ENCODE results near the gene SRSF1.
"Not testable (repeated sequence)": the region's sequence is repeated elsewhere in the genome, so short reads cannot be mapped to it uniquely, and the experiment has no call there.

SRSF1 gene

GRCh38 chr17:57988301-57989250 is 18.5 kb downstream of the SRSF1 start:
- peak; percentile 74 for DNase-seq

GRCh38 chr17:57987581-57988300 is 19.3 kb downstream of the SRSF1 start, which contains the start of gene VEZF1:
Gene VEZF1 (minus strand): TSS chr17:57988254. CDS start chr17:57988111, 143 bp downstream.
- peak; percentile 77 for DNase-seq

GRCh38 chr17:57986841-57987580 is 20.0 kb downstream of the SRSF1 start:
- DNase-seq = peak; percentile 81

GRCh38 chr17:57985675-57985974 is 21.4 kb downstream of the SRSF1 start:
- DNase-seq = peak; percentile 62

GRCh38 chr17:57984936-57985674 is 21.9 kb downstream of the SRSF1 start:
- DNase-seq = peak; percentile 13

GRCh38 chr17:57984261-57984890 is 22.7 kb downstream of the SRSF1 start:
- DNase-seq = peak; percentile 27

GRCh38 chr17:57983446-57983845 is 23.6 kb downstream of the SRSF1 start:
- DNase-seq = no peak

GRCh38 chr17:57982452-57983170 is 24.4 kb downstream of the SRSF1 start:
- no peak for DNase-seq

- no peak for DNase-seq
Measured at GRCh38 chr17:57980522-57980921, 26.5 kb downstream of the SRSF1 start.

GRCh38 chr17:57979076-57979475 is 28.0 kb downstream of the SRSF1 start:
- no peak for DNase-seq

GRCh38 chr17:57976594-57976993 is 30.5 kb downstream of the SRSF1 start:
- no peak for DNase-seq

- DNase-seq = no peak
Measured at GRCh38 chr17:57975044-57975443, 32.0 kb downstream of the SRSF1 start.

- not testable (repeated sequence) for DNase-seq
Measured at GRCh38 chr17:57974053-57974824, 32.8 kb downstream of the SRSF1 start.

- DNase-seq = no peak
Measured at GRCh38 chr17:57972151-57972550, 34.9 kb downstream of the SRSF1 start.

GRCh38 chr17:57971572-57971971 is 35.5 kb downstream of the SRSF1 start:
- DNase-seq = no peak

- peak; percentile 70 for DNase-seq
Measured at GRCh38 chr17:57970710-57971109, 36.3 kb downstream of the SRSF1 start.

GRCh38 chr17:57968456-57968855 is 38.6 kb downstream of the SRSF1 start:
- no peak for DNase-seq

- DNase-seq = no peak
Measured at GRCh38 chr17:57966875-57967274, 40.2 kb downstream of the SRSF1 start.

- no peak for DNase-seq
Measured at GRCh38 chr17:57966246-57966645, 40.8 kb downstream of the SRSF1 start.

- DNase-seq = no peak
Measured at GRCh38 chr17:57965521-57966160, 41.4 kb downstream of the SRSF1 start.
